ENCODE results near the gene EARS2. TPM values are rescaled to one million over a fixed set of nuclear protein-coding genes. Genes with fewer than 3 reads are reported as not detected.

EARS2 gene
- total RNA-seq, 2 experiments from 2014 or later: 25.2 to 30.4 TPM

DNA sequence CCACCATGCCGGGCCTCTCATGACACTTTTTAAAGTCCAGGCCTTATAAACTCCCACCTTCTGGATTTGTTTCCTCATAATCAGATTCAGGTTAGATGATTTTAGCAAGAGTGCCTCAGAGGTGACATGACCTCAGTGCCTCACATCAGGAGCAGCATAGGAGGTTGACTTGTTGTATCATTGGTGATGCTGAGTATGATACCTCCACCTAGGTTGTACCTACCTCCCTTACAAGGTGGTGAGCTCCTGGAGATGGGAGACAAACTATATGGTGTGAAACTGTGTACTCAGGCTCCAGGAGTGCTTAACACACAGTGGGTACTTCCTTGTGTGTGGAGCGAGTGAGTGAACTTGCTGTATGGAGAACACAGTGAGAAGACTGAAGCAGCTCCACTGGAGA is 20.3 kb upstream of the EARS2 start:
- no peak for DNase-seq
- H3K4me1 Mint-ChIP-seq: no peaks in the 10 kb centered on the region
- no peaks in the 10 kb centered on the region for H3K9me3 Mint-ChIP-seq
- no peaks in the 10 kb centered on the region for H3K27me3 Mint-ChIP-seq
- no peak overlapping the region for H3K4me3 Mint-ChIP-seq
- peaks cover 12% of the 10 kb centered on the region for H3K36me3 Mint-ChIP-seq
- H3K27ac Mint-ChIP-seq: no peak overlapping the region

DNA sequence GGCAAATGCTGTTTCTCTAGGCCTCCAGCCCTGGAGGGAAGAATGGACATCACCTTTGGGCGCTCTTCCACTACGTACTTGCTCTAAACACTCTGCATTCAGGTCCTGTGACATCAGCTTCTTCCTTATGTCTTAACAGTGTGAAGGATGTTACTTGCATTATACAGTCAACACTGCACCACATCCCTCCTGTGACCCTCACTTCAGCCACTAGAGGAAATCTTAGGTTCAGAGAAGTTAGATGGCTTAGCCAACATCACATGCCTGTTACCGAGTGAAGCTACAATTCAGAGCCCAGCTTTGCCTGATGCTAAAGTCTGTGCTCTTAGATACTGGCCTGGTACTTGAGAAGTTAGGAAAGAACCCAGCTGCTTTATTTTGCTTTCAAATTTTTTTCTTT is 18.7 kb upstream of the EARS2 start:
- H3K27me3 Mint-ChIP-seq: no peaks in the 10 kb centered on the region
- H3K36me3 Mint-ChIP-seq: peaks cover 14% of the 10 kb centered on the region
- no peak overlapping the region for H3K4me3 Mint-ChIP-seq
- no peak for DNase-seq
- no peaks in the 10 kb centered on the region for H3K9me3 Mint-ChIP-seq
- no peak overlapping the region for H3K27ac Mint-ChIP-seq
- no peaks in the 10 kb centered on the region for H3K4me1 Mint-ChIP-seq

DNA sequence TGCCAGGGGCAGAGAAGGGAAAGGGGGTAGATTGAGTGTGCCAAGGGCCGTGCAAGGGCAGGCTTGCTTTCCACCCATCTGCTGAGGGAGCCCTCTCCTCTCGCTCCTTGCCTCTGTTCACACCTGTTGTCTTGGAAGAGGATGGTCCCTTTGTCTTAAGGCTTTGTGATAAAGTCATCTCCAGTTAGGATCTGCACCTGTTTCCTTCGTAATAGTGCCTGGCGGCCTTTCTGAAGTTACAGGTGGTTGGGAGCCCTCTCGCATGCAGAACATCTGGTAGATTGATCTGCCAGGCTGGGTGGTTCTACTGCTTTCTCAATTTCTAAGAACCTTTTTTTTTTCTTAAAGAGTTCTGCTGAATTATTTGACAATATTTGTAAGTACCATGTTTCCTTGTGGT is 16.7 kb upstream of the EARS2 start:
- Mint-ChIP-seq H3K36me3 (peaks cover 5% of the 10 kb centered on the region), H3K27me3 (no peaks in the 10 kb centered on the region), H3K4me3 (no peak overlapping the region), H3K9me3 (no peaks in the 10 kb centered on the region), H3K27ac (no peak overlapping the region), H3K4me1 (no peaks in the 10 kb centered on the region)
- no peak for DNase-seq

DNA sequence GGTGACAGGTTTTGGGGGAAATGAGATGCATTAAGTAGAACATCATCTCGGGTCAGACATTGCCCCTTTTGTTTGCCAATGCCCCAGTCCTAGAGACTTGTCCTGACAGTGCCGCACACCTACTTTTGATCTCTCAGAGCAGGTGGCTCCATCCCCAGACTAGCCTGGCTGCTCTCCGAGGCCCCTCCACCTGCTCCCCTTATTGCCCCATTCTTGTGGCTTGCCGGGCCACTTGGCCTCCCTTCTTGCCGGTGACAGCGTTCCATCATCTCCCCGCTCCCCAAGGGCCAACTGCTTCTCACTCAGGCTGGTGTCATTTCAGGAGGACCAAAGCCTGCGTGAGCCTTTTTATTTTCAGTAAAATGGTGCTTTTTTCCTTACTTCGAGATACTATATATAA is 15.2 kb upstream of the EARS2 start:
- H3K27ac Mint-ChIP-seq: no peak overlapping the region
- no peaks in the 10 kb centered on the region for H3K4me1 Mint-ChIP-seq
- no peak overlapping the region for H3K4me3 Mint-ChIP-seq
- H3K9me3 Mint-ChIP-seq: no peaks in the 10 kb centered on the region
- DNase-seq: no peak
- peaks cover 5% of the 10 kb centered on the region for H3K36me3 Mint-ChIP-seq
- H3K27me3 Mint-ChIP-seq: no peaks in the 10 kb centered on the region

DNA sequence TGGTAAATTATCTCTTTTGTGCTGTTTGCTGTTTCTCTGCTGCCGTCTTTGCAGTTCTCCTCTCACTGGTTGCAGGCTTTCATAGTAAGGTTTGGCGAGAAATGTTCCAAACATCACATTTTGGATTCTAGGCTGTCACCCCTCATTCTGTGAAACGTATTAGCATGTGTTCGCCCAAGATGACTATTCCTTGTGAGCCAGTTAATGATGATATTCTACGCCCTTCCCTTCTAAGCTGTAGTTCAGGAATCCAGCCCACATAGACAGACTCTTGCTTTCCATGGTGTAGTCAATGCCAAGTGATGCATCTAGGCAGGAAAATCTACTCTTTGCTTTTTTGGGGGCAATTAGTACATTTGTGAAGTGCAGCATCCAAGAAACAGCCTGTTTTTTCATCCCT is 14.7 kb upstream of the EARS2 start:
- DNase-seq: no peak
- H3K36me3 Mint-ChIP-seq: peaks cover 6% of the 10 kb centered on the region
- H3K27ac Mint-ChIP-seq: no peak overlapping the region
- H3K27me3 Mint-ChIP-seq: no peaks in the 10 kb centered on the region
- no peaks in the 10 kb centered on the region for H3K4me1 Mint-ChIP-seq
- no peak overlapping the region for H3K4me3 Mint-ChIP-seq
- no peaks in the 10 kb centered on the region for H3K9me3 Mint-ChIP-seq

DNA sequence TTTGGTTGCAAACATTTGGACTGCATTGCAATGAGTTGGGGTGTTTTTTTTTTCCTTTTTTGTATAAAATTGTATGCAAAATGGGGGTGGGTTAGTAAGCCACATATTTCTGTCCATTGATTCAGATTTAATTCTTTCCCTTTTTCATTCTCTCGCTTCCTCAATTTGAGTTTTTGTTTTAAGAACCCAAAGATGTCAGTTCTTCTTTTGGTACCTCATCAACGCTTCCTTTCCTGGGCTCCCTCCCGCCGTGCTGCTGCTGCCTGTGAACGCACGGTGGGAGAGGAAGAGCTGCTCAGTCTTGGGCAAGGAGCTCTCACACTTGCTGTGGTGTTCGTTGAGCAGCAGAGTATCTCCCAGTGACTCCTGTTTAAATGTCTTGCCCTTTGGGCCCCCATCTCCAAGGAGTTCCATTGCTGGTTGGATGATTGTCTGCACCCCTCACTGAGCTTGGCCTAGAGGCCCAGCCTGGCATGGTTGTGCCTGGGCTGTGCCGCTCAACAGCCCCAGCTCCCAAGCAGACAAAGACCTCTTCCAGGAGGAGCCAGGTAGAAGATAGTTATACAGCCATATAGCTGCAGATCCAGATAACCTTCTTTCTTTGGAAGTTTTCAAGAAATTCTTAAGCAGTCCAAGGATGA is 14.0 kb upstream of the EARS2 start:
- H3K4me3 Mint-ChIP-seq: no peak overlapping the region
- no peak overlapping the region for H3K27ac Mint-ChIP-seq
- no peaks in the 10 kb centered on the region for H3K4me1 Mint-ChIP-seq
- no peaks in the 10 kb centered on the region for H3K9me3 Mint-ChIP-seq
- H3K27me3 Mint-ChIP-seq: no peaks in the 10 kb centered on the region
- no peak for DNase-seq
- H3K36me3 Mint-ChIP-seq: peaks cover 10% of the 10 kb centered on the region

DNA sequence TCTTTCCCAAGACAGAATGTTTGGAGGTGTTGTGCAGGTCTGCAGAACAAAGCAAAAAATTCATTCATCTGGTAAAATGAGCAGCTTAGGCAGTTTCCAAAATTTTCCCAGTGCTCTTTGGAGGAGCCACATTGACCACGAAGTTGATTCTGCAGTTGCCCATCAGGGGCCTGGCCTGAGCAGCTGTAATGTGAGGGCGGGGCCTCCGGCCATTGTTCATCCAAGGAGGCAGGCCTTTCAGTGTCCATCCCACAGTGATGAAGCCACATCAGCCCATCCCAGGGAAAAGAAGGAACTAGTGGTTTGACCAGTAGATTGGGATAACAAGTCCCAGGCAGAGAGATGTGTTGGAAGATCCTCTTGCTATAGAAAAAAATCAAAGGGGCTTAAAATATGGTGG is 10.5 kb upstream of the EARS2 start:
- no peak overlapping the region for H3K27ac Mint-ChIP-seq
- H3K27me3 Mint-ChIP-seq: no peaks in the 10 kb centered on the region
- H3K36me3 Mint-ChIP-seq: peaks cover 17% of the 10 kb centered on the region
- H3K9me3 Mint-ChIP-seq: no peaks in the 10 kb centered on the region
- no peak overlapping the region for H3K4me3 Mint-ChIP-seq
- no peaks in the 10 kb centered on the region for H3K4me1 Mint-ChIP-seq
- DNase-seq: no peak

DNA sequence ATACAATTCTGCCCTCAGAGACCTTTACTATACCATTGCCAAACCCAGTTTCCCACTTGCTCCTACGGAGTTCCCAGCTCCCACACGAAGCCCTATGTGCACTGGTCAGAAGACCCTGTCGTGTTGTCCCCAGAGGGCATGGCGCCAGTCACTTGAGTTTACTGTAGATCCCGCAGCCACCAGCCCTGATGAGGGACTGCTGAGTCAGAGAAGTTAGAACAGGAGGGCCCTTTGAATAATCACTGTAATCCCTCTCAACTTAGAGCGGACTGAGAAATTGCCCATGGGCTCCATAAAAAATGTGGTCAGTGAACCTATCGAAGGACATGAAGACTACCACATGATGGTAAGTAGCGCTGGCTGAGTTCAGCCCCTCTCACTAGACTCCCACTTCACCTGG is 9.6 kb upstream of the EARS2 start:
- Mint-ChIP-seq H3K27ac (no peak overlapping the region), H3K4me1 (no peaks in the 10 kb centered on the region), H3K36me3 (peaks cover 17% of the 10 kb centered on the region), H3K9me3 (no peaks in the 10 kb centered on the region), H3K27me3 (no peaks in the 10 kb centered on the region), H3K4me3 (no peak overlapping the region)
- no peak for DNase-seq

DNA sequence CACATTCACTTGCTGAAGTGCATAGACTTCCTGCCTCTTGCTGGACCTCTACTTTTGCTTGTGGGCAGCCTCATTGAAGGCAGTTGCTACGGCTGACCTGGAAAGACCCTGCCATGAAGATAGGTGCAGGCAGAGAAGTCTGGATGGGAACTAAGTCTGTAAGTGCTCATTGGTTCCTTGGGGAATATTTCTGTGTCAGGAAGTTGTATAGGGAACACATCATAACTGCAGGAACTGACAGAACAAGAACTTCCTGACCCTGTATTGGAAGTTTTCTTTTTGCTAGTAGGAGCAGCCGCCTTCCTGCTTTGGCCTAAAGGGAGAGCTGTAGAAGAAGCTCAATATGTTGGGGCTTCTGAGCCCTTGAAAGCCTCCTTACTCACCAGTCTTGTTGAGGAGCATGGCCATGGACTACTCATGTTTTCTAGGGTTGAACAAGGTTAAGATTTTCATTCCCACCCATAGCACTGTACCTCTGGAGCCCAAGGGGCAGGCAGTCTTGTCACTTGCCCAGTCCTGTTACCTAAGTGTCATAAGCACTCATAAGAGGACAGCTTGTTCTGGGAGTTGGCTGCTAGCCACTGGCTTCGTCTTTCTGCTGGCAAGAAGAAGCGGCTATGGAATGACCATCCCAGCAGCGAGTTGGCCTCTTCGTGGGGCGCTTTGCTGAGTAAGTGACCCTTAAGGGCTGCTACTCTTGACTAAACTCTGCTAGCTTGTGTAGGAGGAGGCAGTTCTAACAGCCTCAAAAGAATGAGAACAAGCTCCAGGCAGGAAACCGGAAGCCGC is 7.6 kb upstream of the EARS2 start:
- H3K4me1 Mint-ChIP-seq: peaks cover 10% of the 10 kb centered on the region
- H3K36me3 Mint-ChIP-seq: peaks cover 16% of the 10 kb centered on the region
- H3K9me3 Mint-ChIP-seq: no peaks in the 10 kb centered on the region
- no peak overlapping the region for H3K4me3 Mint-ChIP-seq
- H3K27ac Mint-ChIP-seq: no peak overlapping the region
- no peak for DNase-seq
- no peaks in the 10 kb centered on the region for H3K27me3 Mint-ChIP-seq

DNA sequence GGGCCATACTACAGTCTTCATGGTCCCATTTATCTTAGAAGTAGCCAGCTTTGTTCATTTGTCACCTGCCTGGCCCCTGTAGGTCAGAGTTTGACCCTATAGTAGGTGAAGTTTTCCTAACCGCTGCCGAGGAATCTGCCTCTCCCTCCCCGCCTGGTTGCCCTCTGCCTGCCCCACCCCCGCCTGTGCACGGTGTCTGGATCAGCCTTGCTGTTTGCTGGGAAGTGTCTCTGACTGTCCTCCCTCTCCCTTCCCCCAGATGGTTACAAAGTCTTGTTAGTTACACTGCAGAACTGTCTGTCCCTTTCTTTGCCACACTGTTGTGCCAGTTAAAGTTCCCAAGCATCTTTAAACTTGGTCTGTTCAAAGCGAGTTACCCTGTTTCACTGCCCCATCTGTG is 6.0 kb upstream of the EARS2 start:
- no peaks in the 10 kb centered on the region for H3K9me3 Mint-ChIP-seq
- peaks cover 19% of the 10 kb centered on the region for H3K36me3 Mint-ChIP-seq
- no peaks in the 10 kb centered on the region for H3K27me3 Mint-ChIP-seq
- DNase-seq: no peak
- no peak overlapping the region for H3K27ac Mint-ChIP-seq
- peaks cover 20% of the 10 kb centered on the region for H3K4me1 Mint-ChIP-seq
- no peak overlapping the region for H3K4me3 Mint-ChIP-seq

DNA sequence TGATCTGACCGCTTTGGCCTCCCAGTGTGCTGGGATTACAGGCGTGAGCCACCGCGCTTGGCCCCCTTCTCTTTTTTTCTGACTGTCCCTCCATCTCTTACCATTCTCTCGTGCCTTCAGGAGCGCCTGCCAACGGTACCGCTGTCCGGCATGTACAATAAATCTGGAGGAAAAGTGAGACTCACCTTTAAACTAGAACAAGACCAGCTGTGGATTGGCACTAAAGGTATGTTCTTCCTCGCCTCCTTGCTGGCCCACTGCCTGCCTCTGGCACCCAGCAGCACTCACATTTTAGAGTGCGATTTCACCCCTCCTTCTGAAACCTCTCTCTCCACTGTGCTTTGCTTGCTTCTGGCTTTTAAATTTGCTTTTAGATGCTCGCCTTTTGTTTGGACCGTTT is 5.4 kb upstream of the EARS2 start:
- Mint-ChIP-seq H3K4me1 (peaks cover 20% of the 10 kb centered on the region), H3K4me3 (no peak overlapping the region), H3K36me3 (peaks cover 19% of the 10 kb centered on the region), H3K27ac (no peak overlapping the region), H3K27me3 (no peaks in the 10 kb centered on the region), H3K9me3 (no peaks in the 10 kb centered on the region)
- DNase-seq: no peak

DNA sequence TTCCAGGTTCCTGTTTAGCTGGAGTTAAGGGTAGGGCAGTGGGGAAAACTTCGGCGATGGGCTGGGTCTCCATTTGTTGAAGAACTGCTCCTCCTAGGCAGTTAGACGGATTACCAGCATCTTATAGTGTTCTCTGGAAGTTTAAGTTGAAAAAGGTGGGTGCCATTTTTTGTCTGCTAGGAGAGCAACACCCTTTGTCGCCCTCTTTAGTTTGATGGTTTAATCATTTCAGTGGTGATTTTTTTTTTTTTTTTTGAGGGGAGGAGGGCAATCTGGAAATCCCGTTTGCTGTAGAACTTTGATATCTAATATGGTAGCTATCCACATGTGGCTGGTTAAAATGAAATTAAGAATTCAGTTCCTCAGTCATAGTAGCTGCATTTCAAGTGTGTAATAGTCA is 4.4 kb upstream of the EARS2 start:
- Mint-ChIP-seq H3K27ac (no peak overlapping the region), H3K9me3 (peaks cover 1% of the 10 kb centered on the region), H3K36me3 (peaks cover 22% of the 10 kb centered on the region)

DNA sequence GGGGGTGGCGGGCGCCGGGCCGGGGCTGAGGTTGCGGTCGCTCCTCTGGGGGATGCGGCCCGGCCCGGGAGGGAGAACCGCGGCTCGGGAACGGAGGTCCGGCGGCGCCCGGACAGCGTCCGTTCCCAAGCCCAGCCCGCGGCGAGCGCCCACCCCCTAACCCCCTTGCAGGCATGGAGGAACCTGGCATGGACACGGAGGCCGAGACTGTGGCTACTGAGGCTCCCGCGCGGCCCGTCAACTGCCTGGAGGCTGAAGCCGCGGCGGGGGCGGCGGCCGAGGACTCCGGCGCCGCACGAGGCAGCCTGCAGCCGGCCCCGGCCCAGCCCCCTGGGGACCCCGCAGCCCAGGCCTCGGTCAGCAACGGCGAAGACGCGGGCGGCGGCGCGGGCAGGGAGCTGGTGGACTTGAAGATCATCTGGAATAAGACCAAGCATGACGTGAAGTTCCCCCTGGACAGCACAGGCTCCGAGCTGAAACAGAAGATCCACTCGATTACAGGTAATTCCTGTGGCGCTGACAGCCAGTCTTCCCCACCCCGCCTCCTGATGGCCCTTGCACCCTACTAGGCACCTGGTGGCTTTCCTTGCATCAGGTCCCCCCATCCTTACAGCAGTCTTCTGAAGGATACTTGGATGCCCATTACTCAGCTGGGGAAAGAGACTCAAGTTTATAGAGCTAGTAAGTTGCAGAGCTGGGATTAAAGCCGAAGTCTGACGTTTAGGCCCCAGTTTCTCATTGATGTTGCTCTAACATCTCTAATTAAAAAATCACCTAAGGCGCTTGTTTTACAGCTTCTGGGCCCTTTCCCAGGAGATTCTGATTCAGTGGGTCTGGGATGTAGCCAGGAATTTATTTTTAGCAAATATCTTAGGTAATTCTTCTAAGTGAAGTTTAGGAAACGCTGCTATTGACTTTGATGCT is 891 bp upstream of the EARS2 start:
- Mint-ChIP-seq H3K36me3 (peaks cover 24% of the 10 kb centered on the region), H3K4me1 (peaks cover 39% of the 10 kb centered on the region), H3K27ac (peak overlapping the region; percentile 82), H3K9me3 (peaks cover 1% of the 10 kb centered on the region), H3K4me3 (peak overlapping the region; percentile 93), H3K27me3 (no peaks in the 10 kb centered on the region)
- DNase-seq: no peak

More for the DNA sequence above, 4.4 kb upstream of the EARS2 start:
- no peaks in the 10 kb centered on the region for H3K27me3 Mint-ChIP-seq
- DNase-seq: no peak
- peaks cover 24% of the 10 kb centered on the region for H3K4me1 Mint-ChIP-seq
- no peak overlapping the region for H3K4me3 Mint-ChIP-seq

DNA sequence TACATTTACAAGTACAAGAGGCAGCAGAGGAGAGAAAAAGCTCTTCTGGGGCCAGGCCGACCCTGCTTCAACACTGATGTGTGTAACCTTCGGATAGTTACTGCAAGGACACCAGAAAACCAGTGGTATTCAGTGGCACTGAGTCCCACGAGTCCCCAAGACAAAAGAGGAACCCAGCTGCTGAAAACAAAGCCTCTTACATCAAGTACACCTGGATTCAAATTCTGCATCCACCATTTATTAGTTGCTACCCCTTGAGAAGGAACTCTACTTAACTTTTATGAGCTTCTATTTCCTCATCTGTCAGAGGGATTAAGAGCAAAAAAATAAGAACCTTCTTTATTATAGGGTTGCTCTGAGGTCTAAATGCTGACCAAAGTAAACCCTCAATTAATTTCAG is 2.6 kb downstream of the EARS2 start:
- Mint-ChIP-seq H3K27me3 (no peaks in the 10 kb centered on the region), H3K36me3 (peaks cover 31% of the 10 kb centered on the region), H3K9me3 (peaks cover 1% of the 10 kb centered on the region), H3K4me3 (no peak overlapping the region), H3K27ac (no peak overlapping the region), H3K4me1 (peaks cover 27% of the 10 kb centered on the region)
- DNase-seq: no peak

DNA sequence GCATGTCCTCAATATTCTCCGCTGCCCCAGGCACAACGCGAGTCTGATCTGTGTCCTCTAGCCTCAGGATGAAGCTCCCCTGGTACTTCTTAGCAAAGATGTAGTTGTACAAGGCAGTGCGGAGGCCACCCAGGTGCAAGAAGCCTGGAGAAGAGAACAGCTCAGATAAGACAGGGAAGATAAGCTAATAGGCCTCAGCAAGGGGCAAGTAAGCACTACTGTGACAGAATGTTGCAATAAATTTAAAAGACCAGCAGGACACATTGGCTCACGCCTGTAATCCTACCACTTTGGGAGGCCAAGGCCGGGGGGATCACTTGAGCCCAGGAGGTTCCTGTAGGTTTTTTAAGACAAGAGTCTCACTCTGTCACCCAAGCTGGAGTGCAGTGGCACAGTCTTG is 5.0 kb downstream of the EARS2 start:
- Mint-ChIP-seq H3K4me3 (no peak overlapping the region), H3K27ac (no peak overlapping the region), H3K4me1 (peaks cover 20% of the 10 kb centered on the region), H3K27me3 (no peaks in the 10 kb centered on the region), H3K9me3 (peaks cover 1% of the 10 kb centered on the region), H3K36me3 (peaks cover 29% of the 10 kb centered on the region)
- DNase-seq: no peak

All from activated naive CD8-positive, alpha-beta T cell treated with anti-CD3 and anti-CD28 coated beads for 36 hours (primary cell).